K562 (cell line): ENCODE data around the gene DDX5. TPM values are rescaled to one million over a fixed set of nuclear protein-coding genes. Genes with fewer than 3 reads are reported as not detected.

Experiments used
- ETS2 ChIP-seq: IDR thresholded peaks from 2 replicates; pipeline ENCODE4 v1.6.1; 2016; ENCODE audit warnings: borderline replicate concordance, missing genetic modification characterization, mild to moderate bottlenecking, moderate library complexity, missing compliant biosample characterization; ENCODE audit not compliant: poor library complexity, severe bottlenecking
- HBP1 ChIP-seq: fragments of 450-650 bp; formaldehyde crosslinking; IDR thresholded peaks from 2 replicates; pipeline ENCODE4 v1.4.0; 2022; ENCODE audit warnings: missing genetic modification characterization
- MXI1 ChIP-seq: IDR thresholded peaks from 2 replicates; pipeline ENCODE4 v1.6.1; 2011; ENCODE audit warnings: low read depth, mild to moderate bottlenecking, improper control_type of control experiment, low read length
- NKRF ChIP-seq: fragments of 450-650 bp; IDR thresholded peaks from 2 replicates; pipeline ENCODE4 v1.6.1; 2016; ENCODE audit warnings: borderline replicate concordance
- RBFOX2 ChIP-seq: fragments of 200-400 bp; formaldehyde crosslinking; IDR thresholded peaks from 2 replicates; pipeline ENCODE4 v1.6.1; 2017; ENCODE audit warnings: low read depth, mild to moderate bottlenecking, low read length, moderate library complexity
- TAF1 ChIP-seq: IDR thresholded peaks from 2 replicates; pipeline ENCODE4 v1.6.1; 2011; ENCODE audit warnings: mild to moderate bottlenecking, low read length, moderate library complexity; ENCODE audit not compliant: insufficient read depth, control insufficient read depth, severe bottlenecking; ENCODE audit errors: extremely low read depth
- TAL1 ChIP-seq: fragments of 450-650 bp; IDR thresholded peaks from 2 replicates; pipeline ENCODE4 v1.6.1; 2016; ENCODE audit warnings: mild to moderate bottlenecking
- TBL1XR1 ChIP-seq, 2 experiments: IDR thresholded peaks; 2 replicates each; pipeline ENCODE4 v1.6.1; 2012; ENCODE audit warnings: improper control_type of control experiment in 2 of 2, low read length in 2 of 2, mild to moderate bottlenecking in 1 of 2
- USF1 ChIP-seq: sonication (generic); formaldehyde crosslinking; IDR thresholded peaks from 2 replicates; pipeline ENCODE4 v1.9.0; 2022; ENCODE audit warnings: mild to moderate bottlenecking, missing genetic modification reagents
- ZBTB33 ChIP-seq: sonication (generic); formaldehyde crosslinking; IDR thresholded peaks from 2 replicates; pipeline ENCODE4 v1.8.1; 2023; ENCODE audit warnings: mild to moderate bottlenecking, missing genetic modification reagents
- ZNF407 ChIP-seq: fragments of 450-650 bp; IDR thresholded peaks from 2 replicates; pipeline ENCODE4 v1.6.1; 2016; ENCODE audit warnings: low read depth
- polyA plus RNA-seq, 8 experiments: library from polyadenylated mRNA; depleted of rRNA in 4 of 8; stranded (reverse) in 5 of 8; unstranded in 3 of 8; fragments of >200 nt; fragmentation: Nextera tagmentation in 2 of 8; fragmentation: Illumina TruSeq in 1 of 8; extraction: Ambion mirVana in 2 of 8; extraction: Trizol in 1 of 8; gene quantifications; 2 replicates each; pipeline versions ENCODE4 v1.2.1 to v1.2.3, GENCODE V29; 2011 to 2014; ENCODE audit warnings: inconsistent platforms in 1 of 8, missing spikeins in 1 of 8
- total RNA-seq, 7 experiments: library from RNA; depleted of rRNA in 6 of 7; stranded (reverse); fragments of >200 nt in 6 of 7; fragmentation: Illumina TruSeq in 2 of 7; extraction: Trizol in 2 of 7; gene quantifications; 2 replicates each; pipeline versions ENCODE4 v1.2.1 to v1.2.3, GENCODE V29; 2011 to 2021; ENCODE audit warnings: low replicate concordance in 1 of 7

Gene DDX5
- total and polyA plus RNA-seq, 9 of the 15 experiments (the other 6 are each of a cell fraction or from before 2014, with no cell fraction given), result 306 to 1,639 (median 604) TPM

- TF ChIP-seq TAL1 (no peak), ETS2 (peak; percentile 92), USF1 (CRISPR knock-in tag) (peak; percentile 94), MXI1 (no peak; the same call in 1 of the 2 replicates), HBP1 (CRISPR knock-in tag) (no peak), ZNF407 (peak; percentile 91), ZBTB33 (CRISPR knock-in tag) (peak; percentile 36; the same call in 1 of the 2 replicates), NKRF (peak; percentile 82), RBFOX2 (peak; percentile 82), TBL1XR1 (IDR thresholded peaks at IDR 0.05; ENCODE audit: low read length in 2 of 2) (no peak), TAF1 (peak; percentile 76)
These were observed 705 bp upstream of the DDX5 start, which contains the start of gene CEP95 (continued) for GRCh38 chr17:64506576-64507412.
